Stimulated activated CD8-positive, alpha-beta memory T cell treated with anti-CD3 and anti-CD28 coated beads, Interleukin-4, amount 100 ng/mL, for 1 hour (primary cell): ENCODE measurements around the gene DEPDC7.
A peak's percentile ranks its signal among the peaks of the same experiment; 100 is the strongest.
"Not testable (repeated sequence)": the region's sequence is repeated elsewhere in the genome, so short reads cannot be mapped to it uniquely, and the experiment has no call there.

Experiments
- DNase-seq, 2 donors: peaks; one replicate each; pipeline ENCODE4 v3.0.0-alpha.2; 2020; ENCODE audit warnings: low read depth in 2 of 2, low spot score in 1 of 2

DEPDC7 gene

GRCh38 chr11:33021937-33022336 is 6.3 kb downstream of the DEPDC7 start:
- DNase-seq = no peak

GRCh38 chr11:33025339-33025722 is 9.7 kb downstream of the DEPDC7 start:
- DNase-seq = no peak

DNA sequence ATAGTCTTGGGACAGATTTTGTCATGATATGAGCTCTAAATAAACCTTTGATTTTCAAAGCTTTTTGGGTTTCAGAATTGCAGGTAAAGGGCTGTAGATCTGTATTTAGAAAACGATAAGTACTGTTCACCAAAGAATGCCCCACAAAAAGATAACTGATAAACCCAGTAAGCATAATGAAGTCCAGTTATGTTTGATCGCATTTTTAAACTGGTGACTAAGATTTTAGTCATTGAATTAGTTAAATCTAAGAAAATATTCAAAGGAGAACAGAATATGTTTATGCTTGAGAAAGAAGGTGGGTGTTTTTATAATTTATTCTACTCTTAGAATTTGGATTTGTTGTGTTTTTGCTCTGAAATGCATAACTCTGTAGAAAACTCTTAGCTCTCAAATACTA is 11.6 kb downstream of the DEPDC7 start:
- DNase-seq = no peak

DNA sequence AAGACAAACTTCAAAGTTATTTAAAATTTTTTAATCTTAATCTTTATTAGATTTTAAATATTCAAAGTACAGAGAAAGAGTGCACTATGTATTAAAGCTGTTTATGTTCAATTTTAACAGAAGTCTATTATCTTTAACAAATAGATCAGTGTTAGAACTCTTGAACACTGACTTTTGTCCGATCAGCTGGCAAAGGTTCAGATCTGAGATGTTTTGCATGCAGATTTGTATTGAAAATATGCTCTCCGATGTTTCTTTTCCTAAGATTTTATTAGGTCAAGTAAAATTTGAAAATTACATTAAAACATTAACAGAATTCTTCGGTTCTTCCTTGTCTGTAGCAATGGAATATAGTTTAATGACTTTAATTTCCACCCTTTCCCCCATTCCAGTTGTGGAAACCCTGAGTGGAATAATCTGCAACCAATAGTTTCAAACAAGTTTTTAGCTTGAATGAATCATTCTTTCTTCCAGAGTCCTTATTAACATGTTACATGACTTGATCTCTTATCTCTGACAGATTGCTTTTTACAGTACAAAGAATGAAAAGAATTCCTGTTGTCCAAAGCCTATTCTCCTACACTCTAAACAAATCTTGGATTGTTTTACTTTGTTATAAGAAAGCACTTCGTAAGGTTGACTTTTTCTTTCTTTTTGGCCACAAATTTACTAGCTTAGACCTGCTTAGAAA is 12.3 kb downstream of the DEPDC7 start:
- no peak for DNase-seq

GRCh38 chr11:33028537-33028914 is 12.8 kb downstream of the DEPDC7 start:
- DNase-seq = no peak

DNA sequence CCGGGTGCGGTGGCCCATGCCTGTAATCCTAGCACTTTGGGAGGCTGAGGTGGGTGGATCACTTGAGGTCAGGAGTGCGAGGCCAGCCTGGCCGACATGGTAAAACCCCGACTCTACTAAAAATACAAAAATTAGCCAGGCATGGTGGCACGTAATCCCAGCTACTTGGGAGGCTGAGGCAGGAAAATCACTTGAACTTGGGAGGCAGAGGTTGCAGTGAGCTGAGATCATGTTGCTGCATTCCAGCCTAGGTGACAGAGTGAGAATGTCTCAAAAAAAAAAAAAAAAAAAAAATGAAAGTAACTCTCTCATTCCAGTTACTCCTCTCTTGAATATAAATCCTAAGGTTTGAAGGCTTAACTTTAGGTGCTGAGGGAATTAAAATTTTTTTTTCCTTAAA is 13.5 kb downstream of the DEPDC7 start:
- DNase-seq = not testable (repeated sequence)

DNA sequence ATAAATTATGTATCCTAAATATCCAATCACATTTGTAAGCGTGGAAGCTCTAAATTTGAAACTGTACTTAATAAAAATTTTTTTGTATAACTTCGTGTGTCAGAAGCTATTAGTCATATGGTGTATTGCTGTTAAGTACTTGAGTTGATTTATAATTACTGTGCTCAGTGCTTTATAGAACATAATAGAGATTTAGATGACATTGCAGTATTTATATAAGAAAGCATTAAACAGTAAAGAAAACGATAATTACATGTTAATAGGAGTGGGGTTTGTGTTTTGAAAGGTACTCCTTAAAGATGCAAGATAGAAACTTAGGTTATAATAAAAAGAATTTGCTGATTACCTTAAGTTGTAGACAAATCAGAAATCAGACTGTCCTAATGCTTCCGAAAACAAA is 17.8 kb downstream of the DEPDC7 start:
- DNase-seq = no peak

GRCh38 chr11:33035011-33035410 is 19.3 kb downstream of the DEPDC7 start:
- no peak for DNase-seq

GRCh38 chr11:33039274-33040032 is 23.8 kb downstream of the DEPDC7 start, which contains the start of gene TCP11L1:
TCP11L1 (plus strand) TSS chr11:33039572; CDS start chr11:33043774, 4,202 bp downstream.
- DNase-seq = peak; percentile 50 to 66

- no peak for DNase-seq
Measured at GRCh38 chr11:33040033-33040861, 24.6 kb downstream of the DEPDC7 start.

- DNase-seq = no peak
Measured at GRCh38 chr11:33040862-33041453, 25.3 kb downstream of the DEPDC7 start.

GRCh38 chr11:33043221-33043830 is 27.6 kb downstream of the DEPDC7 start:
- DNase-seq = no peak

GRCh38 chr11:33044285-33044756 is 28.6 kb downstream of the DEPDC7 start:
- no peak for DNase-seq

DNA sequence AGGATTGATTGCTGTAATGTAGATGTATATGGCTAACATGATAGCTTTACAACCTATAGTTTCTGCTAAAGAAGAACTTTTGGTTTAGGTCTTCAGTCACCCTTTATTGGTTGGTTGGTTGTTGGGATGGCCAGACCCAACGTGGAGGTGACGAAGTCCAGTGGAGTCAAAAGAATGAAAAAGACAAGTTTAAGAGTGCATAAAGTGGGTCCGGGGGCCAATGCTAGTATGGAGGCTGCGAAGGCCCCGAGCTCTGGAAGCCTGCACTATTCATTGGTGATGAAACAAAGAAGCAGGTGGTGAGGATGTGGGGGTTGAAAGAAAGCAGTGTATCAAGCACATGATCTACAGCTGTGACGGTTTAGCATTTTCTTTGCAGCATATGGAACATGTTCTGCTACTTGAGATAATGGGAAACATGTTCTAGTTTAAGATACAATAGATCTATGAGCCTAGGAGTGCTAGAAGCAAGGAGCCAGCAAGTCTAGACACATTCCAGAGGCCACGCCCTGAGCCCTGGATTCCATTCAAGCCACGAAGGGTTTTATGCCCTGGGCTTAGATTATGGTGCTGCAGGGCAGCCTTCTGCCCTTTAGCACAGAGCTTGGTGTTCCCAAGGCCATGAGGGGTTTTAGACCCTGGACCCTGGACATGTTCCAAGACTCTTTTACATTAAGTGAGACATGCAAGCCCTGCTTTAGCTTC is 30.0 kb downstream of the DEPDC7 start:
- no peak for DNase-seq

- DNase-seq = not testable (repeated sequence)
Measured at GRCh38 chr11:33048701-33049100, 33.0 kb downstream of the DEPDC7 start.

GRCh38 chr11:33049565-33050408 is 34.1 kb downstream of the DEPDC7 start:
- not testable (repeated sequence) for DNase-seq

DNA sequence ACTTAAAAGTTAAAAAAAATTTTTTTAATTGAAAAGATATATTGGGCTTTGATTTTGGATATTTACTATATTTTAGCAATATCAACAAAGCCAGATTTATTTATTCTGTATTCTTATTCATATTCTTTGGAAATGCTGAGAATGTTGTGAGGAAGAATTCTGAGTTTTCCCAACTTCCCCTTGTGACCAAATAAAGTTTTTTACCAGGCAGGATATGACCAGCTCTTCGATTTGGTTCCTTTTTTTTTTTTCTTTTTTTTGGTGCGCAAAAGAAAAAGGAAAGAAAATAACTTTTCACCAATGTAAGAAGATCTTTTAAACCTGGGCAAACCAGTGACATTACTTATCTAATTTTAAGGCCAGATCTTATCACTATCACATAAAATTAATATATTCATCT is 36.6 kb downstream of the DEPDC7 start:
- DNase-seq = no peak

GRCh38 chr11:33055375-33055774 is 39.7 kb downstream of the DEPDC7 start:
- DNase-seq = no peak

- no peak for DNase-seq
Measured at GRCh38 chr11:33057284-33057683, 41.6 kb downstream of the DEPDC7 start.
